Peyer's patch (tissue), 4 donors: Measurements from ENCODE around the gene NUDT9. TPM values are rescaled to one million over a fixed set of nuclear protein-coding genes. Genes with fewer than 3 reads are reported as not detected.
A peak's percentile ranks its signal among the peaks of the same experiment; 100 is the strongest.
"Not testable (repeated sequence)": the region's sequence is repeated elsewhere in the genome, so short reads cannot be mapped to it uniquely, and the experiment has no call there.

Experiments used
- DNase-seq, 3 donors: peaks; one replicate each; pipeline ENCODE4 v3.0.0-alpha.2; 2017 to 2019
- H3K27ac ChIP-seq, 4 donors: fragments of 200-600 bp; sonication (generic); one replicate each; pipeline ENCODE4 v1.5.1; 2016 to 2019
- H3K27me3 ChIP-seq, 2 donors: fragments of 200-600 bp; sonication (generic); one replicate each; pipeline ENCODE4 v1.5.1; 2019
- H3K36me3 ChIP-seq, 3 donors: fragments of 200-600 bp; sonication (generic); one replicate each; pipeline ENCODE4 v1.5.1; 2016 to 2019
- H3K4me1 ChIP-seq, 4 donors: fragments of 200-600 bp; sonication (generic); one replicate each; pipeline ENCODE4 v1.5.1; 2016 to 2019
- H3K4me3 ChIP-seq, 4 donors: fragments of 200-600 bp; sonication (generic); 1 replicate in 3 of 4; 2 replicates in 1 of 4; pipeline ENCODE4 v1.5.1; 2016 to 2019; ENCODE audit warnings: mild to moderate bottlenecking in 1 of 4
- H3K9me3 ChIP-seq, 4 donors: fragments of 200-600 bp; sonication (generic); one replicate each; pipeline ENCODE4 v1.5.1; 2016 to 2019; ENCODE audit warnings: mild to moderate bottlenecking in 1 of 4
- POLR2A ChIP-seq, 2 donors: fragments of 450-650 bp; IDR thresholded peaks; one replicate each; pipeline ENCODE4 v1.5.1; 2017; ENCODE audit warnings: antibody characterized with exemption in 2 of 2, mild to moderate bottlenecking in 2 of 2, moderate library complexity in 2 of 2
- total RNA-seq, 4 donors: library from RNA; depleted of rRNA; stranded (reverse); fragments of >200 nt; gene quantifications; one replicate each; pipeline ENCODE4 v1.1.0, GENCODE V29; 2016
- TF ChIP-seq, protein P1 (sequence below), 6 experiments: fragments of 450-650 bp in 4 of 6; fragments of 200-600 bp in 2 of 6; sonication (generic) in 1 of 6; IDR thresholded peaks; one replicate each; pipeline ENCODE4 v1.5.1; 2017 to 2019; ENCODE audit warnings: antibody characterized with exemption in 6 of 6, mild to moderate bottlenecking in 3 of 6, moderate library complexity in 1 of 6

NUDT9 gene
- total RNA-seq, 4 donors from 2014 or later = 11.6 to 47.1 (median 37.8) TPM

DNA sequence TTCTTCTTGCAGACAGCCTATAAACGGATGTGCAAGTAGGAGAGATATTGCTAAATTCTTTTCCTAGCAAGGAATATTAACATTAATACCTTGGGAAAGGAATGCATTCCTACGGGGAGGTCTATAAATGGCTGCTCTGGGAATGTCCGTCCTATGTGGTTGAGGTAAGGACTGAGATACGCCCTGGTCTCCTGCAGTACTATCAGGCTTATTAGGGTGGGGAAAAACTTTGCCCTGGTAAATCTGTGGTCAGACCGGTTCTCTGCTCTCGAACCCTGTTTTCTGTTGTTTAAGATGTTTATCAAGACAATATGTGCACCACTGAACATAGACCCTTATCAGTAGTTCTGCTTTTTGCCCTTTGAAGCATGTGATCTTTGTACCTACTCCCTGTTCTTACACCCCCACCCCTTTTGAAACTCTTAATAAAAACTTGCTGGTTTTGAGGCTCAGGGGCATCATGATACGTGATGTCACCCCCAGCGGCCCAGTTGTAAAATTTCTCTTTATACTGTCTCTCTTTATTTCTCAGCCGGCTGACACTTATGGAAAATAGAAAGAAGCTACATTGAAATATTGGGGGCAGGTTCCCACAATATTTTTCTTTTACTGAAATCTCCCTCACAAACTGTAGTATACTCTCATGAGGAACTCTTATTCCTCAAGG, 37.8 kb upstream of the NUDT9 start:
- not testable (repeated sequence) for H3K9me3 ChIP-seq
- DNase-seq = peak in 1 of 3 donors; percentile 53

GRCh38 chr4:87387237-87387636, 35.1 kb upstream of the NUDT9 start:
- H3K36me3 ChIP-seq = peaks cover 0 to 8% (median 0%) of the 10 kb centered on the region in 3 donors
- TF ChIP-seq, protein P1, sequence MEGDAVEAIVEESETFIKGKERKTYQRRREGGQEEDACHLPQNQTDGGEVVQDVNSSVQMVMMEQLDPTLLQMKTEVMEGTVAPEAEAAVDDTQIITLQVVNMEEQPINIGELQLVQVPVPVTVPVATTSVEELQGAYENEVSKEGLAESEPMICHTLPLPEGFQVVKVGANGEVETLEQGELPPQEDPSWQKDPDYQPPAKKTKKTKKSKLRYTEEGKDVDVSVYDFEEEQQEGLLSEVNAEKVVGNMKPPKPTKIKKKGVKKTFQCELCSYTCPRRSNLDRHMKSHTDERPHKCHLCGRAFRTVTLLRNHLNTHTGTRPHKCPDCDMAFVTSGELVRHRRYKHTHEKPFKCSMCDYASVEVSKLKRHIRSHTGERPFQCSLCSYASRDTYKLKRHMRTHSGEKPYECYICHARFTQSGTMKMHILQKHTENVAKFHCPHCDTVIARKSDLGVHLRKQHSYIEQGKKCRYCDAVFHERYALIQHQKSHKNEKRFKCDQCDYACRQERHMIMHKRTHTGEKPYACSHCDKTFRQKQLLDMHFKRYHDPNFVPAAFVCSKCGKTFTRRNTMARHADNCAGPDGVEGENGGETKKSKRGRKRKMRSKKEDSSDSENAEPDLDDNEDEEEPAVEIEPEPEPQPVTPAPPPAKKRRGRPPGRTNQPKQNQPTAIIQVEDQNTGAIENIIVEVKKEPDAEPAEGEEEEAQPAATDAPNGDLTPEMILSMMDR (IDR thresholded peaks at IDR 0.05) = no peak
- TF ChIP-seq POLR2A (IDR thresholded peaks at IDR 0.05) = peak; percentile 87 to 89
- H3K4me3 ChIP-seq = peak overlapping the region in 2 of 4 donors; percentile 62 to 70
- no peaks in the 10 kb centered on the region for H3K27me3 ChIP-seq
- H3K27ac ChIP-seq = peak overlapping the region in 3 of 4 donors; percentile 11 to 85 (median 83)
- DNase-seq = peak in 2 of 3 donors; percentile 73 to 79
- H3K9me3 ChIP-seq = peaks cover 0 to 4% (median 0%) of the 10 kb centered on the region in 4 donors
- H3K4me1 ChIP-seq = peaks cover 0 to 31% (median 0%) of the 10 kb centered on the region in 4 donors

More for the DNA sequence above, 37.8 kb upstream of the NUDT9 start:
- H3K4me3 ChIP-seq = peak overlapping the region in 2 of 4 donors; percentile 11 to 23
- H3K27me3 ChIP-seq = not testable (repeated sequence)
- peaks cover 0 to 26% (median 0%) of the 10 kb centered on the region in 3 donors for H3K36me3 ChIP-seq
- peaks cover 0 to 28% (median 0%) of the 10 kb centered on the region in 4 donors for H3K4me1 ChIP-seq
- H3K27ac ChIP-seq = peak overlapping the region in 3 of 4 donors; percentile 14 to 67 (median 41)
- TF ChIP-seq, protein P1 (IDR thresholded peaks at IDR 0.05) = peak in 1 of 6 experiments; percentile 3

DNA sequence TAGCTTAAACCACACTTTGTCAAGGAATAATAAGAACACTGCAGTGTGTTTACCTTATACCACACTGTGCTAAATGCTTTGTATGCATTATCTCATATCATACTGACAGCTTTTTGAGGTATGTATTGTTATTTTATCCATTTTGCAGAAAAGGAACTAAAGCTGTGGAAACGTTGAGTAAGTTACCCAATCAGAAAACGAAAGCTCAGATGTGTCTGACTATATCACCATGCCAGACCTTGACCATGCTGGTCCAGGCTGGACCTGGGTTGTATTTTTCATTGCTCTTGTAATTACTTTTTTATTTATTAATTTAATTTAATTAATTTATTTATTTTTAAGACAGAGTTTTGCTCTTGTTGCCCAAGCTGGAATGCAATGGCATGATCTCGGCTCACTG, 33.5 kb upstream of the NUDT9 start:
- Histone ChIP-seq H3K4me1 (peaks cover 0 to 21% (median 0%) of the 10 kb centered on the region in 4 donors), H3K36me3 (peaks cover 0 to 5% (median 0%) of the 10 kb centered on the region in 3 donors), H3K27me3 (no peaks in the 10 kb centered on the region), H3K4me3 (peak overlapping the region in 3 of 4 donors; percentile 61 to 70 (median 62)), H3K9me3 (peaks cover 0 to 4% (median 0%) of the 10 kb centered on the region in 4 donors), H3K27ac (peak overlapping the region in 3 of 4 donors; percentile 84 to 87 (median 85))
- TF ChIP-seq POLR2A (IDR thresholded peaks at IDR 0.05) = peak in 1 of 2 donors; percentile 15
- TF ChIP-seq, protein P1 (IDR thresholded peaks at IDR 0.05) = no peak
- DNase-seq = no peak

DNA sequence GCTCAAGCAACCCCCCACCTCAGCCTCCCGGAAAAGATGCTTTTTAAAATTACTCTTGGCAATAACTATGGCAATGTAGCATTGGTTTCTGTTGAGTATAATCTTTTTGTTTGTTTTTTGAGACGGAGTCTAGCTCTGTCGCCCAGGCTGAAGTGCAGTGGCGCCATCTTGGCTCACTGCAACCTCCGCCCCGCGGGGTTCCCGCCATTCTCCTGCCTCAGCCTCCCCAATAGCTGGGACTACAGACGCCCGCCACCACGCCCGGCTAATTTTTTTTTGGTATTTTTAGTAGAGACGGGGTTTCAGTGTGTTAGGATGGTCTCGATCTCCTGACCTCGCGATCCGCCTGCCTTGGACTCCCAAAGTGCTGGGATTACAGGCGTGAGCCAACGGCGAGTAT, 32.3 kb upstream of the NUDT9 start:
- peaks cover 0 to 20% (median 0%) of the 10 kb centered on the region in 4 donors for H3K4me1 ChIP-seq
- DNase-seq = peak in 1 of 3 donors; percentile 55

GRCh38 chr4:87390551-87390890, 31.9 kb upstream of the NUDT9 start:
- peak overlapping the region; percentile 84 to 87 (median 84) for H3K27ac ChIP-seq
- H3K27me3 ChIP-seq = no peaks in the 10 kb centered on the region
- peaks cover 0 to 2% (median 0%) of the 10 kb centered on the region in 3 donors for H3K36me3 ChIP-seq
- DNase-seq = no peak
- no peak for TF ChIP-seq POLR2A (IDR thresholded peaks at IDR 0.05)
- TF ChIP-seq, protein P1 (IDR thresholded peaks at IDR 0.05) = no peak
- peaks cover 0 to 15% (median 0%) of the 10 kb centered on the region in 4 donors for H3K4me1 ChIP-seq
- peaks cover 0 to 4% (median 0%) of the 10 kb centered on the region in 4 donors for H3K9me3 ChIP-seq
- peak overlapping the region; percentile 53 to 70 (median 62) for H3K4me3 ChIP-seq

More for the DNA sequence above, 32.3 kb upstream of the NUDT9 start:
- H3K27me3 ChIP-seq, H3K9me3 ChIP-seq, H3K36me3 ChIP-seq: not testable (repeated sequence)
- Histone ChIP-seq H3K27ac (peak overlapping the region; percentile 84 to 87 (median 84)), H3K4me3 (peak overlapping the region; percentile 53 to 70 (median 62))

DNA sequence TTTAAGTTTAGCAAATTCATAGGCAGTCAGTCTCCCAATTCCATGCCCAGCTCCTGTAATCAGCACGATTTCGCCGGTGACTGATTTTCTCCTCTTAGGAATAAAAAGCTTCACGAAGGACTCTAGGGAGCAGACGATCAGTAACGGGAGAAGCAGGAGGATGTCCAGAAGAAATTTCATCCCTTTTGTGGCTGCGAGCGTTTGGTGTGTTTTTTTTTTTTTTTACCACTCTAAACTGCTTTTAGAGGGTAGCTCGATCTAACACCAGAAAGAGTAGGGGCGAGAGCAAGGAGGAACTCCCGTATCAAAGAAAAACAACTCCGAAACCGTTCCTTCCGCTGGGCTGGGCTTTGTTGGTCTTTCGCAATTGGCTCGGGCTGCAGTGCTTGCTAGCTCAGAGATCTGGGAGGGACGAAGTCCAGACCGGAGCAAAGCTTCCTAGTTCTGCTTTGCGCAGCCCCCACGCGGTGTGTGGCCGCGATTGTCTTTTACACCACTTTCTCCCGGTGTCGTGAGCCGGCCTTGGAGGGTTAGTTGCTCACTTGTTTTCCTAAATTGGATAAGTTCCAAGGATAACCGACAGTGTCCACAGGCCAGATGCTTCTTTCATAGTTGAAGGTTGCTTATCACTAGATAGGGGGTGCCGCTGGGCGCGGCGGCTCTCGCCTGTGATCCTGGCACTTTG, 31.3 kb upstream of the NUDT9 start, which contains the start of gene HSD17B11:
Gene HSD17B11, minus strand, starts transcription at position 298 of the 685 bp plus-strand sequence. Its CDS starts 118 bp downstream, at position 180.
- Histone ChIP-seq H3K4me1 (peaks cover 0 to 10% (median 0%) of the 10 kb centered on the region in 4 donors), H3K27ac (peak within 1 kb of the TSS; percentile 84 to 87 (median 84)), H3K9me3 (peaks cover 0 to 4% (median 0%) of the 10 kb centered on the region in 4 donors), H3K4me3 (peak within 1 kb of the TSS; percentile 53 to 70 (median 62)), H3K36me3 (no peaks in the 10 kb centered on the region), H3K27me3 (no peaks in the 10 kb centered on the region)
- TF ChIP-seq, protein P1 (IDR thresholded peaks at IDR 0.05) = peak in 3 of 6 experiments; percentile 32 to 49 (median 36)
- peak; percentile 81 to 95 for TF ChIP-seq POLR2A (IDR thresholded peaks at IDR 0.05)
- DNase-seq = peak; percentile 91 to 97 (median 92)
